ENCODE data around the gene RPL36A. TPM values are rescaled to one million over a fixed set of nuclear protein-coding genes. Genes with fewer than 3 reads are reported as not detected.

The RPL36A gene
- total RNA-seq, 1 donor from 2014 or later, result 185 TPM

DNA sequence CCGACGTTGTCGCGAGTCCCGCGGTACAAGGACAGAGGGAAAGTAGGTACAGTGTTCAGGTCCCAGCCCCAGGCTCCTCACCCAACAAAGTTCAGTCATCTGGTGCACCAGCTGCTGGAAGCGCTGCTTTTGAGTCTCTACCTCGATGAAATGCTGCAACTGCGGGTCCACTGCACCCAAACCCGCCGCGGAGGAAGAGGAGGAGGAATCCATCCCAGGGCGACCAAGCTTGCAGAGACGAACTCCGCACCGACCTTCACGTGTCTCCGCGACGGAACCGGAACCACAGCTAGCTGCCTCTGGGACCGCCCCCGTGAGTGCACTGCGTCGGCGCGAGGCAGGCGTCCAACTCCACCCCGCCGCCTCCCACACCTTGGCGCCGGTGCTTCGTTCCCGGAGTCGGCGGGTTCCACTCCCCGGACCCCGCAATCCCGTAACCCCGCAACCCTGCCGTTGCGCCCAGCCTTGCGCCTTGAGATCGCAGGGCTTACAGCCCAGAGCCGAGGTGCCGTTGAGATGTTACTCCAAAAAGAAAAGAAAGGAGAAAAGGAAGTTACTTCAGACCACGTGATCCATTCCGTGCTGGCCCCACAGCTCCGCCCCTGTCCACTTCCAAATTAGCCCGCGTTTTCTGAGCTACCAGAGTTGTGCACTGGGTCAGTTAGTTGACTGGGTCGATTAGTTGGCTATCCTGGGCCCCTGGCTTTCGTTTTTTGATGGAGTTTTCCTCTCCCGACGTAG is 42.2 kb upstream of the RPL36A start, which contains the start of gene TIMM8A:
TIMM8A (minus strand) TSS at position 291 of the 741 bp plus-strand sequence; CDS start at position 213, 78 bp downstream.
- Histone ChIP-seq H3K4me1 (ENCODE audit: insufficient read depth, low read length) (peaks cover 4% of the 10 kb centered on the region), H3K79me2 (ENCODE audit: insufficient read depth, low read length) (peaks cover 32% of the 10 kb centered on the region), H3K36me3 (ENCODE audit: insufficient read depth, low read length) (peaks cover 4% of the 10 kb centered on the region), H3K27ac (ENCODE audit: low read depth, low read length) (peak within 1 kb of the TSS; percentile 90), H3K4me2 (ENCODE audit: low read length) (peak within 1 kb of the TSS; percentile 96), H3K4me3 (ENCODE audit: insufficient read depth, low read depth, low read length) (peak within 1 kb of the TSS; percentile 88), H4K20me1 (ENCODE audit: insufficient read depth, low read length) (peaks cover 6% of the 10 kb centered on the region), H3K9ac (ENCODE audit: low read length) (peak within 1 kb of the TSS; percentile 88), H3K27me3 (ENCODE audit: insufficient read depth, low read length) (no peaks in the 10 kb centered on the region), H3K9me3 (ENCODE audit: insufficient read depth, low read depth, low read length) (no peaks in the 10 kb centered on the region), H2AFZ (ENCODE audit: low read depth, low read length) (peak within 1 kb of the TSS; percentile 94)
- DNase-seq (ENCODE audit: low read depth) (peak; percentile 49), FAIRE-seq (no peak)
- Mint-ChIP-seq H3K27ac (ENCODE audit: unreplicated experiment) (peak within 1 kb of the TSS; percentile 53), H3K4me3 (ENCODE audit: unreplicated experiment) (peak within 1 kb of the TSS; percentile 89), H3K36me3 (ENCODE audit: low read depth, unreplicated experiment) (peaks cover 4% of the 10 kb centered on the region), H3K9me3 (ENCODE audit: unreplicated experiment) (no peaks in the 10 kb centered on the region), H3K27me3 (ENCODE audit: low read depth, unreplicated experiment) (no peaks in the 10 kb centered on the region), H3K4me1 (ENCODE audit: low read depth, unreplicated experiment) (no peaks in the 10 kb centered on the region)
- TF ChIP-seq EZH2 (IDR thresholded peaks at IDR 0.05; ENCODE audit: insufficient read depth, low read length), result no peak
- TF ChIP-seq, protein P1, sequence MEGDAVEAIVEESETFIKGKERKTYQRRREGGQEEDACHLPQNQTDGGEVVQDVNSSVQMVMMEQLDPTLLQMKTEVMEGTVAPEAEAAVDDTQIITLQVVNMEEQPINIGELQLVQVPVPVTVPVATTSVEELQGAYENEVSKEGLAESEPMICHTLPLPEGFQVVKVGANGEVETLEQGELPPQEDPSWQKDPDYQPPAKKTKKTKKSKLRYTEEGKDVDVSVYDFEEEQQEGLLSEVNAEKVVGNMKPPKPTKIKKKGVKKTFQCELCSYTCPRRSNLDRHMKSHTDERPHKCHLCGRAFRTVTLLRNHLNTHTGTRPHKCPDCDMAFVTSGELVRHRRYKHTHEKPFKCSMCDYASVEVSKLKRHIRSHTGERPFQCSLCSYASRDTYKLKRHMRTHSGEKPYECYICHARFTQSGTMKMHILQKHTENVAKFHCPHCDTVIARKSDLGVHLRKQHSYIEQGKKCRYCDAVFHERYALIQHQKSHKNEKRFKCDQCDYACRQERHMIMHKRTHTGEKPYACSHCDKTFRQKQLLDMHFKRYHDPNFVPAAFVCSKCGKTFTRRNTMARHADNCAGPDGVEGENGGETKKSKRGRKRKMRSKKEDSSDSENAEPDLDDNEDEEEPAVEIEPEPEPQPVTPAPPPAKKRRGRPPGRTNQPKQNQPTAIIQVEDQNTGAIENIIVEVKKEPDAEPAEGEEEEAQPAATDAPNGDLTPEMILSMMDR (IDR thresholded peaks at IDR 0.05; ENCODE audit: insufficient read depth, low read depth, low read length), result no peak

DNA sequence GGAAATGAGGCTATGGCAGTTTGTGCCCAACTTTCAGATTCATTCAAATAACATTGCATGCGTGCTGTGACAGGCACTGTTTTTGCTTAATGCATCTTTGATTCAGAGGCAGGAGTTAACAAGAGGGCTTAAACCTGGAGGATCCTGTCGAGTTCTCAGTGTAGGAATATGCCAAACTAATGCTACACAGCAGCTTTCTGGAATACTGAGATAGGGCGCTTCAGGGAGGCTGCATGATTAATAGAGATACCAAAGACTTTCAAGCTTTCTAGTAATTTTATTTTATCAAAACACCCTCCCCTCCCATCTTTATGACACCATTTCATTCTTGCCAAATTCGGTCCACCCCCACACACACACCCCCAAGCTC is 41.6 kb upstream of the RPL36A start:
- H3K4me2 ChIP-seq (ENCODE audit: low read length), result peak overlapping the region; percentile 96
- H3K4me3 ChIP-seq (ENCODE audit: insufficient read depth, low read depth, low read length), result peak overlapping the region; percentile 88
- H3K4me1 ChIP-seq (ENCODE audit: insufficient read depth, low read length), result peaks cover 4% of the 10 kb centered on the region
- Mint-ChIP-seq H3K36me3 (ENCODE audit: low read depth, unreplicated experiment) (peaks cover 4% of the 10 kb centered on the region), H3K4me3 (ENCODE audit: unreplicated experiment) (peak overlapping the region; percentile 89), H3K27me3 (ENCODE audit: low read depth, unreplicated experiment) (no peaks in the 10 kb centered on the region), H3K27ac (ENCODE audit: unreplicated experiment) (peak overlapping the region; percentile 53), H3K9me3 (ENCODE audit: unreplicated experiment) (no peaks in the 10 kb centered on the region), H3K4me1 (ENCODE audit: low read depth, unreplicated experiment) (no peaks in the 10 kb centered on the region)
- H3K36me3 ChIP-seq (ENCODE audit: insufficient read depth, low read length), result peaks cover 4% of the 10 kb centered on the region
- FAIRE-seq, result no peak
- H3K9ac ChIP-seq (ENCODE audit: low read length), result peak overlapping the region; percentile 88
- peaks cover 32% of the 10 kb centered on the region for H3K79me2 ChIP-seq (ENCODE audit: insufficient read depth, low read length)
- peak overlapping the region; percentile 90 for H3K27ac ChIP-seq (ENCODE audit: low read depth, low read length)
- H2AFZ ChIP-seq (ENCODE audit: low read depth, low read length), result peak overlapping the region; percentile 94
- peaks cover 6% of the 10 kb centered on the region for H4K20me1 ChIP-seq (ENCODE audit: insufficient read depth, low read length)
- no peak for DNase-seq (ENCODE audit: low read depth)
- no peaks in the 10 kb centered on the region for H3K9me3 ChIP-seq (ENCODE audit: insufficient read depth, low read depth, low read length)
- TF ChIP-seq, protein P1 (IDR thresholded peaks at IDR 0.05; ENCODE audit: insufficient read depth, low read depth, low read length), result no peak
- TF ChIP-seq EZH2 (IDR thresholded peaks at IDR 0.05; ENCODE audit: insufficient read depth, low read length), result no peak
- H3K27me3 ChIP-seq (ENCODE audit: insufficient read depth, low read length), result no peaks in the 10 kb centered on the region

All from astrocyte (in vitro differentiated cells and primary cell).